GM04504 (cell line): ENCODE results near the gene TRRAP.

ENCODE experiments used
- DNase-seq: peaks from one replicate; pipeline ENCODE4 v3.0.0-alpha.2; 2012; ENCODE audit warnings: low read depth

TRRAP gene

GRCh38 chr7:99006739-99007424, 128.6 kb downstream of the TRRAP start:
- DNase-seq = no peak

DNA sequence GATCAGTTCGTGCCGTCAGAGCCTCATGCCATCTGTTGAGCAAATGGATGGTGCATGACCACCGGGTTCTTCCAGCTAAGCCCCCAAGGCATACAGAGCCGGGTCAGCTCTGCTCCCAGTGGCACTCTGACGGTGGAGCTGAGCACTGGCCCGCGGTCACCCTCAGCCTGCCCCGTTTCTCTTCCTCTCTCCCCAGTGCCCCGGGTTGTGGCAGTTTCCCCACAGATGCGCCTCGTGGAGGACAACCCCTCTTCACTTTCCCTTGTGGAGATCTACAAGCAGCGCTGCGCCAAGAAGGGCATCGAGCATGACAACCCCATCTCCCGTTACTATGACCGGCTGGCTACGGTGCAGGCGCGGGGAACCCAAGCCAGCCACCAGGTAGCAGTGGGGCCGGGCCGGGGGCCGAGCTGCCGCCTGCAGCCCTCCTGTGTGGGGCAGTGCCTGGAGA, 129.9 kb downstream of the TRRAP start:
- DNase-seq = no peak

GRCh38 chr7:99008921-99009530, 130.7 kb downstream of the TRRAP start:
- DNase-seq = no peak

DNA sequence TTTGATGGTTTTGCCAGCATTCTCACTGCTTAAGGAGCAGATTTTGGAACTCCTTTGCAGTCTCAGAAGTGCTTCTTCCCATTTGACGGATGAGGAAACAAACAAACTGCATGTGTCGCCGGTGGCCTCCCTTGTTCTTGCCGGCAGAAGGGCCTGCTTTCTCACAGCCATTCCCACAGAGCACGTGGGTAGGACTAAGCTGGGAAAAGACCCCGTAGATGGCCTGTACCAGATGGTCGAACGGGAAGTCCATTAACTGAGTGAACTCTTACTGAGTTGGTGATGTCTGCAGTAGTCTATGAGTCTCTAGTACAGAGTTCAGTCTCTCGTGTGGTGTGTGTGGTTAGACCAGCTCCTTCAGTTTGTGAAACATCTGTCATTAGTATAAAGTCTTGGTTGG, 131.9 kb downstream of the TRRAP start:
- DNase-seq = no peak

GRCh38 chr7:99011341-99011705, 133.0 kb downstream of the TRRAP start:
- DNase-seq = no peak

DNA sequence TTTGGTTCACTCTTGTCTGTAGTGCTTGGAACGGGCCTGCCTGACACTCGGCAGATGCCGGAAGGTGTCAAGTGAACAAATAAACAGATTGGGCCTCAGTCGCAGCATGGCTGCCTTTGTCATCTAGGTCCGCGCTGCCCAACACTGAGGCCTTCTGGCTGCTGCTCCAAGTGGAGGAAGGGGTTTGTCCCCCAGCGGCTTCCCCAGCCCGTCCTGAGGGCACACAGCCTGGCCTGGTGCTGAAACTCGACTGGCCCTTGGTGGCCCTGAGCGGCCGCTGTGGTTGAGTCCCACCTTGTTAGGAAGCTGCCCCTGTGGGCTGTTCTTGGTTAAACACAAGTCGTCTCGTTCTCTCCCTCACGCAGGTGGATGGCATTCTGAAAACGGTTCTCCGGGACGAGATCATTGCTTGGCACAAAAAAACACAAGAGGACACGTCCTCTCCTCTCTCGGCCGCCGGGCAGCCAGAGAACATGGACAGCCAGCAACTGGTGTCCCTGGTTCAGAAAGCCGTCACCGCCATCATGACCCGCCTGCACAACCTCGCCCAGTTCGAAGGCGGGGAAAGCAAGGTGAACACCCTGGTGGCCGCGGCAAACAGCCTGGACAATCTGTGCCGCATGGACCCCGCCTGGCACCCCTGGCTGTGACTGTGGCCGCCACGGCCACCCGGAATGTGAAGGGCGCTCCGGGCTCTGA, 133.5 kb downstream of the TRRAP start:
- DNase-seq = no peak

DNA sequence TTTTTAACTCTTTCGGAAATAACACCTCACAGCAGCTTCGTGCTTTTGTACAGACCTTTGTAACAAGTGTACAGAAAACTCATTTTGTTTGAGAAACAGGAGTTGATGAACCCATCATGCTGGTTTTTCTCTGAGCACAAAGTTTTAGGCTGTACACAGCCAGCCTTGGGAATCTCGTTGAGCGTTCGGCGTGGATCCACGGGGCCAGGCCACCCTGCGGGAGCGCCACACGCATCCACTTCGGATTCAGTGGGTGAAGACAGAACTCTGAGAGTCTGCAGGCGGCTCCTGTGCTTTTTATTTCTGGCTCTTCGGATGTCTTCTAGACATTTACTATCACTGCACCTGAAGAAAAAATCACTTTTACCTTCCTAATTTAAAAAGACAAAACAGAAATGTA, 134.4 kb downstream of the TRRAP start:
- DNase-seq = no peak

DNA sequence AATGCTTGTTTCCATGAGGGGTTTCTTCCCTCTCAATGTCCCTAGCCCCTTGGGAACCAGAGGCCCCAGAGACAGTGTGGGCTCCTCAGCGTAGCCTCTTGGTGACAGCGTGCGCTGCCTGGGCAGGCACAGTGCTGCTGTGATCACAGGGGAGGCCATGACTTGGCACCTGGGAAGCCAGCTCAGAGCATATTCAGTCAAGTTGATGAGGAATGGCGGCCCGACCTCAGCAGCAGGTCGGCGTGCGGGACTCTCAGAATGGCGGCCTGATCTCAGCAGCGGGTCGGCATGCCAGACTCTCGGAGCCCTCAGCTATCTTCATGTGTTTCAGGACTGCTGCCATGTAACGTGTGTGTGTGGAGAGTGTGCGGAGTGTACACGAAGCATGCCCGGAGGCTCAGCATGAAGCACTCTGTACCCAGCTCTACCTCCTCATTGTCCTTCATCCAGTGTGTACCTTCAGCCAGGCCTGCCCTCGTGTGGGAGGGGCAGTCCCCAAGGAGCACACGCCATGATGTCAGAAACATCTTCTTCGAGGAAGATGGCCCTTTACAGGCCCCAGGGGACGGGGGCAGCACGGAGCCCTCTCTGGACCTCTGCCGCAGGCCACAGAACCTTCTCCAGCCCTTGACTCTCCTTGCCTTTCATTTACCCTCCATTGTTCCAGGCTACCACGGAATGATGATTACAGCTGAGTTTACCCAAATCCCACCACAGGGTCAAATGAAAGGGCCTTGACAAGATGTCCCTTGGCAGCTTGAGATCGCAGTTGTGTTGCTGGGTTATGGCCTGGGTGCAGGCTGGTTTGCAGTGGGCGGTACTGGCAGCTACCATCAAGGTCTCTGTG, 135.2 kb downstream of the TRRAP start:
- DNase-seq = no peak

- no peak for DNase-seq
These were observed 136.0 kb downstream of the TRRAP start for GRCh38 chr7:99014113-99014985.

DNA sequence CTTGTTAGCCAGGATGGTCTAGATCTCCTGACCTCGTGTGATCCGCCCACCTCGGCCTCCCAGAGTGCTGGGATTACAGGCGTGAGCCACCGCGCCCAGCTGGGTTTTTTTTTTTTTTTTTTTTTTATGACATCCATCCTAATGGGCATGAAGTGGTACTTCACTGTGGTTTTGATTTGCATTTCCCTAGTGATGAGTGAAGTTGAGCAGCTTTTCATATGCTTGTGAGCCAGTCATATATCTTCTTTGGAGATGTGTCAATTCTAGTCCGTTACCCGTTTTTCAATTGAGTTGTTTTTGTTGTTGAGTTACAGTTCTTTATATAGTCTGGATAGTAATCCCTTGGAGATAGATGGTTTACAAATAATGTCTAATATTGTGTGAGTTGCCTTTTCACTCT, 137.9 kb downstream of the TRRAP start:
- no peak for DNase-seq

GRCh38 chr7:99019523-99020412, 141.4 kb downstream of the TRRAP start:
- no peak for DNase-seq

- no peak for DNase-seq
These were observed 142.0 kb downstream of the TRRAP start for GRCh38 chr7:99020413-99020715.

- DNase-seq = no peak
These were observed 143.7 kb downstream of the TRRAP start for GRCh38 chr7:99021941-99022560.

DNA sequence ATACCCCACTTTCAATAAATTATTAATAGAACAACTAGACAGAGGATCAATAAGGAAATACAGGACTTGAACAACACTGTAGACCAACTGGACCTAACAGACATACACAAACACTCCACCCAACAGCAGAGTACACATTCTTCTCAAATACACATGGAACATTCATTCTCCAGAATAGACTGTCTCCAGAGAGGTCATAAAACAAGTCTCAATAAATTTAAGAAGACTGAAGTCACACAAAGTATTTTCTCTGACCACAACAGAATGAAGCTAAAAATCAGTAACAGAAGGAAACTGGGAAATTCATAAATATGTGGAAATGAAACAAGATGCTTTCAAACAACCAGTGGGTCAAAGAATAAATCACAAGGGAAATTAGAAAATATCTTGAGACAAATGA, 145.7 kb downstream of the TRRAP start:
- peak; percentile 65 for DNase-seq

- no peak for DNase-seq
These were observed 148.9 kb downstream of the TRRAP start for GRCh38 chr7:99027241-99027640.

GRCh38 chr7:99027841-99028240, 149.5 kb downstream of the TRRAP start:
- no peak for DNase-seq

GRCh38 chr7:99028261-99028973, 150.1 kb downstream of the TRRAP start:
- DNase-seq = no peak

- no peak for DNase-seq
These were observed 151.4 kb downstream of the TRRAP start for GRCh38 chr7:99029466-99030435.
